Kidney (tissue), 14 donors: Measurements from ENCODE around the gene PCDHGC3. TPM values are rescaled to one million over a fixed set of nuclear protein-coding genes. Genes with fewer than 3 reads are reported as not detected.

Experiments used
- DNase-seq, 5 donors: peaks; one replicate each; pipeline ENCODE4 v3.0.0-alpha.2; 2013 to 2020
- FAIRE-seq: peaks from 2 replicates; lab custom pipeline; 2012; peaks lifted over from hg19 to GRCh38; lab: Jason Lieb, UNC
- H3K27ac ChIP-seq, 2 donors: one replicate each; pipeline ENCODE4 v1.7.0; 2013; ENCODE audit warnings: low read depth in 2 of 2, low read length in 2 of 2, inconsistent platforms in 1 of 2
- H3K27me3 ChIP-seq: one replicate; pipeline ENCODE4 v1.7.1; 2013; ENCODE audit warnings: low read length, inconsistent platforms; ENCODE audit not compliant: control insufficient read depth, insufficient read depth
- H3K36me3 ChIP-seq, 3 donors: one replicate each; pipeline versions ENCODE4 v1.7.0 to v1.7.1; 2013; ENCODE audit warnings: low read length in 3 of 3, control low read depth in 1 of 3, inconsistent platforms in 1 of 3; ENCODE audit not compliant: insufficient read depth in 3 of 3, control insufficient read depth in 2 of 3
- H3K4me1 ChIP-seq, 3 donors: one replicate each; pipeline versions ENCODE4 v1.7.0 to v1.7.1; 2013; ENCODE audit warnings: low read length in 3 of 3, inconsistent platforms in 1 of 3, low read depth in 1 of 3; ENCODE audit not compliant: control insufficient read depth in 2 of 3, insufficient read depth in 2 of 3
- H3K4me3 ChIP-seq, 3 donors: one replicate each; pipeline versions ENCODE4 v1.7.0 to v1.8.1; 2013; ENCODE audit warnings: low read length in 3 of 3, control low read depth in 1 of 3, inconsistent platforms in 1 of 3
- H3K9ac ChIP-seq, 3 donors: one replicate each; pipeline versions ENCODE4 v1.7.0 to v1.7.1; 2013; ENCODE audit warnings: low read length in 3 of 3, control low read depth in 1 of 3, inconsistent platforms in 1 of 3
- H3K9me3 ChIP-seq, 3 donors: one replicate each; pipeline versions ENCODE4 v1.7.0 to v1.7.1; 2013; ENCODE audit warnings: low read length in 3 of 3, control low read depth in 1 of 3, inconsistent platforms in 1 of 3; ENCODE audit not compliant: control insufficient read depth in 2 of 3, insufficient read depth in 1 of 3
- intact Hi-C: fragments of 100-400 bp; cut with DNase I; formaldehyde crosslinking; loops from one replicate; pipeline ENCODE4 v1.11.1; 2022
- polyA plus RNA-seq: library from polyadenylated mRNA; stranded (reverse); fragments of 350-450 nt; fragmentation: Illumina TruSeq; extraction: RNeasy Lipid Tissue Mini Kit (QIAGEN cat#74804); gene quantifications from one replicate; pipeline ENCODE4 v1.2.3, GENCODE V29; 2014; ENCODE audit warnings: low read depth, low replicate concordance; ENCODE audit not compliant: insufficient read depth
- total RNA-seq: library from RNA; stranded (reverse); fragmentation: NEBNext Ultra II Directional; extraction: Animal tissue kit (Norgen Biotek cat#: 25700); gene quantifications from one replicate; pipeline ENCODE4 v1.2.1, GENCODE V29; 2021
- TF ChIP-seq, protein P1 (sequence below): IDR thresholded peaks from 3 replicates; pipeline ENCODE4 v1.5.1; 2012; ENCODE audit warnings: mild to moderate bottlenecking, moderate library complexity, borderline replicate concordance; ENCODE audit not compliant: insufficient read depth; ENCODE audit errors: extremely low read depth
- donor health status: control.
- donor health status: control.
- donor health status: control.
- donor health status: control.
- donor health status: control.
- donor health status: DM: yes; HTN: yes; CAD: no.
- donor health status: Normal renal cell carcinoma (clear cell type).

PCDHGC3 gene
- total and polyA plus RNA-seq, 2 donors from 2014 or later = 41.0 to 51.5 TPM

DNA sequence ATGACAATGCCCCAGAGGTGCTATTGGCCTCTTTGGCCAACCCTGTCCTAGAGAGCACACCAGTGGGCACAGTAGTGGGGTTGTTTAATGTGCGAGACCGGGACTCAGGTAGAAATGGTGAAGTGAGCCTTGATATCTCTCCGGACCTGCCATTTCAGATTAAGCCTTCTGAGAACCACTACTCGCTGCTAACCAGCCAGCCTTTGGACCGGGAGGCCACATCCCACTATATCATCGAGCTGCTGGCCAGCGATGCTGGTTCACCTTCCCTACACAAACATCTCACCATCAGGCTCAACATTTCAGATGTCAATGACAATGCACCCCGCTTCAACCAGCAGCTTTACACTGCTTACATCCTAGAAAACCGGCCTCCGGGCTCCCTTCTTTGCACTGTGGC lies 14.5 kb downstream of the PCDHGC3 start:
- H3K27ac ChIP-seq = no peak overlapping the region
- TF ChIP-seq, protein P1, sequence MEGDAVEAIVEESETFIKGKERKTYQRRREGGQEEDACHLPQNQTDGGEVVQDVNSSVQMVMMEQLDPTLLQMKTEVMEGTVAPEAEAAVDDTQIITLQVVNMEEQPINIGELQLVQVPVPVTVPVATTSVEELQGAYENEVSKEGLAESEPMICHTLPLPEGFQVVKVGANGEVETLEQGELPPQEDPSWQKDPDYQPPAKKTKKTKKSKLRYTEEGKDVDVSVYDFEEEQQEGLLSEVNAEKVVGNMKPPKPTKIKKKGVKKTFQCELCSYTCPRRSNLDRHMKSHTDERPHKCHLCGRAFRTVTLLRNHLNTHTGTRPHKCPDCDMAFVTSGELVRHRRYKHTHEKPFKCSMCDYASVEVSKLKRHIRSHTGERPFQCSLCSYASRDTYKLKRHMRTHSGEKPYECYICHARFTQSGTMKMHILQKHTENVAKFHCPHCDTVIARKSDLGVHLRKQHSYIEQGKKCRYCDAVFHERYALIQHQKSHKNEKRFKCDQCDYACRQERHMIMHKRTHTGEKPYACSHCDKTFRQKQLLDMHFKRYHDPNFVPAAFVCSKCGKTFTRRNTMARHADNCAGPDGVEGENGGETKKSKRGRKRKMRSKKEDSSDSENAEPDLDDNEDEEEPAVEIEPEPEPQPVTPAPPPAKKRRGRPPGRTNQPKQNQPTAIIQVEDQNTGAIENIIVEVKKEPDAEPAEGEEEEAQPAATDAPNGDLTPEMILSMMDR = no peak
- no peaks in the 10 kb centered on the region for H3K27me3 ChIP-seq
- DNase-seq = peak in 1 of 5 donors; percentile 26
- no peak overlapping the region for H3K4me3 ChIP-seq
- H3K9ac ChIP-seq = no peak overlapping the region
- H3K36me3 ChIP-seq = peaks cover 0 to 4% (median 0%) of the 10 kb centered on the region in 3 donors
- H3K4me1 ChIP-seq = peaks cover 0 to 1% (median 0%) of the 10 kb centered on the region in 3 donors
- no peaks in the 10 kb centered on the region for H3K9me3 ChIP-seq
- no peak for FAIRE-seq
- intact Hi-C loops = no loop called here

DNA sequence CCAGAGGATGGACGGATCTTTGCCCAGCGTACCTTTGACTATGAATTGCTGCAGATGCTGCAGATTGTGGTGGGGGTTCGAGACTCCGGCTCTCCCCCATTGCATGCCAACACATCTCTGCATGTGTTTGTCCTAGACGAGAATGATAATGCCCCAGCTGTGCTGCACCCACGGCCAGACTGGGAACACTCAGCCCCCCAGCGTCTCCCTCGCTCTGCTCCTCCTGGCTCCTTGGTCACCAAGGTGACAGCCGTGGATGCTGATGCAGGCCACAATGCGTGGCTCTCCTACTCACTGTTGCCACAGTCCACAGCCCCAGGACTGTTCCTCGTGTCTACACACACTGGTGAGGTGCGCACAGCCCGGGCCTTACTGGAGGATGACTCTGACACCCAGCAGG lies 15.0 kb downstream of the PCDHGC3 start:
- Histone ChIP-seq H3K27ac (no peak overlapping the region), H3K36me3 (peaks cover 0 to 4% (median 0%) of the 10 kb centered on the region in 3 donors), H3K9ac (no peak overlapping the region), H3K27me3 (no peaks in the 10 kb centered on the region), H3K4me3 (no peak overlapping the region), H3K4me1 (peaks cover 0 to 5% (median 0%) of the 10 kb centered on the region in 3 donors), H3K9me3 (no peaks in the 10 kb centered on the region)
- DNase-seq = peak in 1 of 5 donors; percentile 37
- TF ChIP-seq, protein P1 = no peak
- intact Hi-C loops = no loop called here
- no peak for FAIRE-seq

DNA sequence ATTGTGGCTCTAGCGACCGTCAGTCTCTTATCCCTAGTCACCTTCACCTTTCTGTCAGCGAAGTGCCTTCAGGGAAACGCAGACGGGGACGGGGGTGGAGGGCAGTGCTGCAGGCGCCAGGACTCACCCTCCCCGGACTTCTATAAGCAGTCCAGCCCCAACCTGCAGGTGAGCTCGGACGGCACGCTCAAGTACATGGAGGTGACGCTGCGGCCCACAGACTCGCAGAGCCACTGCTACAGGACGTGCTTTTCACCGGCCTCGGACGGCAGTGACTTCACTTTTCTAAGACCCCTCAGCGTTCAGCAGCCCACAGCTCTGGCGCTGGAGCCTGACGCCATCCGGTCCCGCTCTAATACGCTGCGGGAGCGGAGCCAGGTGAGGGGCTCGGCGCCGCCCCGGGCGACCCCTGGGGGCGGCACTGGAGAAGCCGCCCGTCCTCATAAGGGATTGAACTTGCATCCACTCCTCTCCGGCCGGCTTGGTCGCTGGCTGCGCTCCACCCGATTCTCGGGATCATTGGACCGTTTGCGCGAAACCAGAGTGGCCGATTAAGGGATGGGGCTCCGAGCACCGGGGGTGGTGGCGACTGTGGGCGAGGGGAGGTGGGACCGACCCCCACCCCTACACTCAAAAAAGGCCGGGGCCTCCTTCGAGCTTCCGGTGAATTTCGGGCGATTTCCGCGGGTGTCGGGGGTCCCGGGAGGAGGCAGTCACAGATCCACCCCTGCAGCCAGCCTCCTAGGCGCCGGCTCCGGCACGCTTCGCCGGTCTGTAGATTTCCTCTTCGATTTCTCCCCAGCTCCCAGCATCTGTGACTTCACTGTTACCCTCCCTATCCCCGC lies 15.8 kb downstream of the PCDHGC3 start:
- TF ChIP-seq, protein P1 = no peak
- Histone ChIP-seq H3K27ac (no peak overlapping the region), H3K36me3 (peaks cover 0 to 4% (median 0%) of the 10 kb centered on the region in 3 donors), H3K9me3 (no peaks in the 10 kb centered on the region), H3K27me3 (no peaks in the 10 kb centered on the region), H3K4me3 (no peak overlapping the region), H3K9ac (no peak overlapping the region), H3K4me1 (peaks cover 0 to 7% (median 3%) of the 10 kb centered on the region in 3 donors)
- FAIRE-seq (no peak), DNase-seq (peak in 4 of 5 donors; percentile 57 to 76 (median 66))
- intact Hi-C loops = no loop called here
